DND-41 (cell line): ENCODE results near the gene TMEM115.

ENCODE experiments used
- ATAC-seq: fragments of 200-7000 bp; cut with Tn5 transposase; 3 replicates; pipeline ENCODE4 v1.9.1; 2021; ENCODE audit warnings: low read depth; ENCODE audit not compliant: insufficient read depth
- DNase-seq: peaks from one replicate; pipeline ENCODE4 v3.0.0-alpha.2; 2020
- H2AFZ ChIP-seq: 2 replicates; pipeline ENCODE4 v1.6.0; 2012; ENCODE audit warnings: low read depth, low read length
- H3K27ac ChIP-seq: 2 replicates; pipeline ENCODE4 v1.5.1; 2012; ENCODE audit warnings: low read length, inconsistent platforms
- H3K27me3 ChIP-seq: fragments of 200-600 bp; sonication (generic); 2 replicates; pipeline ENCODE4 v1.6.0; 2012; ENCODE audit warnings: low read length, mild to moderate bottlenecking, inconsistent platforms; ENCODE audit not compliant: insufficient read depth, poor library complexity
- H3K36me3 ChIP-seq: 2 replicates; pipeline ENCODE4 v1.5.1; 2012; ENCODE audit warnings: low read length, inconsistent platforms; ENCODE audit not compliant: insufficient read depth
- H3K4me1 ChIP-seq: 2 replicates; pipeline ENCODE4 v1.5.1; 2012; ENCODE audit warnings: mild to moderate bottlenecking, low read length; ENCODE audit not compliant: insufficient read depth
- H3K4me2 ChIP-seq: 2 replicates; pipeline ENCODE4 v1.6.0; 2012; ENCODE audit warnings: mild to moderate bottlenecking, moderate library complexity, low read length, inconsistent platforms; ENCODE audit not compliant: insufficient read depth
- H3K4me3 ChIP-seq, 2 experiments: fragments of 200-600 bp in 1 of 2; shearing (Covaris generic) in 1 of 2; 2 replicates each; pipeline ENCODE4 v1.5.1; 2012 to 2016; ENCODE audit warnings: inconsistent platforms in 2 of 2, low read length in 2 of 2, mild to moderate bottlenecking in 2 of 2, low read depth in 1 of 2, moderate library complexity in 1 of 2
- H3K79me2 ChIP-seq: 2 replicates; pipeline ENCODE4 v1.6.0; 2012; ENCODE audit warnings: low read length, inconsistent platforms; ENCODE audit not compliant: insufficient read depth
- H3K9ac ChIP-seq: 2 replicates; pipeline ENCODE4 v1.6.0; 2012; ENCODE audit warnings: low read depth, mild to moderate bottlenecking, inconsistent platforms, low read length, moderate library complexity
- H3K9me3 ChIP-seq: 2 replicates; pipeline ENCODE4 v1.5.1; 2012; ENCODE audit warnings: low read length, moderate library complexity, mild to moderate bottlenecking, inconsistent platforms; ENCODE audit not compliant: insufficient read depth, severe bottlenecking
- H4K20me1 ChIP-seq: 2 replicates; pipeline ENCODE4 v1.6.0; 2012; ENCODE audit warnings: low read length; ENCODE audit not compliant: insufficient read depth
- EZH2 ChIP-seq: IDR thresholded peaks from 3 replicates; pipeline ENCODE4 v1.6.1; 2012; ENCODE audit warnings: borderline replicate concordance, low read depth, mild to moderate bottlenecking, moderate library complexity, low read length, inconsistent platforms; ENCODE audit not compliant: severe bottlenecking
- TF ChIP-seq, protein P1 (sequence below): IDR thresholded peaks from 2 replicates; pipeline ENCODE4 v1.5.1; 2012; ENCODE audit warnings: borderline replicate concordance, low read length, moderate library complexity, mild to moderate bottlenecking; ENCODE audit not compliant: poor library complexity, severe bottlenecking; ENCODE audit errors: extremely low read depth

The TMEM115 gene

DNA sequence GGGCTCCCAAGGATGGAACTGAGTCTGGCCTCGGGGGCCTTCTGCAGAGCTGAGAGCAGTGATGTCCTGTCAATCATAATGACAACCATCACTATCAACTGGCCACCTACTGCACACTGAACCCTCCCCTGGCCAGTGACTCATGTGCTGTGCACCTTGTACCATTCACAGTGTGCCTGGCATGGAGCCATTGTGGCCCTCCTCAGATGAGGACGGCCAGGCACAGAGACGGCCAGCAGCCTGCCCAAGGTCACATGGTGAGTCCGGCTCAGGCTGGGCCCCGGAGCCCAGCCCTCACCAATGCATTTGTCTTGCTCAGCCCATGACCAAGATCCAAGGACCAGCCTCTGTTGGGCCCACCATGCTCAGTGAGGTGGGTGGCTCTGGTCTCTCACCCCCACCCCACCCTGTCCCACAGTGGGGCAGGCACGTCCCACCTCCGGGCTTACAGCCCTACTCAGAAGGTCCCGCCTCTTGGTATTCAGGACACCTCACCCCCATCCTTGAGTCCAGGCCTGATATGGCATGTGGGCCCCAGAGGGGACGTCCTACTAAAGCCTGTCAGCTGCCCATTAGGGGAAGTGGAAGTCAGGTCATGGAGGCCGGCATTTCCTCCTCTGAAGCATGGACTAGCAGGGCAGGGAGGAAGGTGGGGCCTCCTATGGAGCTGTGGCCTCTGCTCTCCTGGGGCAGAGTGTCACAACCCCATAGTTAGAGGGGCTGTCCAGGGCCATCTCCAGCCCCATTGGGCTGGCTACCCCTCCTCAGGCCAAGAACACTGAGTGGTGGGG lies 35.9 kb upstream of the TMEM115 start:
- Histone ChIP-seq H3K27me3 (peaks cover 3% of the 10 kb centered on the region), H3K4me2 (no peak overlapping the region), H3K4me3 (no peak overlapping the region), H3K4me1 (no peaks in the 10 kb centered on the region), H3K36me3 (no peaks in the 10 kb centered on the region), H4K20me1 (peaks cover 6% of the 10 kb centered on the region; the same call in 1 of the 2 replicates), H3K27ac (no peak overlapping the region), H2AFZ (no peak overlapping the region), H3K79me2 (no peaks in the 10 kb centered on the region), H3K9me3 (no peaks in the 10 kb centered on the region), H3K9ac (no peak overlapping the region)
- ATAC-seq: no peak
- TF ChIP-seq, protein P1, sequence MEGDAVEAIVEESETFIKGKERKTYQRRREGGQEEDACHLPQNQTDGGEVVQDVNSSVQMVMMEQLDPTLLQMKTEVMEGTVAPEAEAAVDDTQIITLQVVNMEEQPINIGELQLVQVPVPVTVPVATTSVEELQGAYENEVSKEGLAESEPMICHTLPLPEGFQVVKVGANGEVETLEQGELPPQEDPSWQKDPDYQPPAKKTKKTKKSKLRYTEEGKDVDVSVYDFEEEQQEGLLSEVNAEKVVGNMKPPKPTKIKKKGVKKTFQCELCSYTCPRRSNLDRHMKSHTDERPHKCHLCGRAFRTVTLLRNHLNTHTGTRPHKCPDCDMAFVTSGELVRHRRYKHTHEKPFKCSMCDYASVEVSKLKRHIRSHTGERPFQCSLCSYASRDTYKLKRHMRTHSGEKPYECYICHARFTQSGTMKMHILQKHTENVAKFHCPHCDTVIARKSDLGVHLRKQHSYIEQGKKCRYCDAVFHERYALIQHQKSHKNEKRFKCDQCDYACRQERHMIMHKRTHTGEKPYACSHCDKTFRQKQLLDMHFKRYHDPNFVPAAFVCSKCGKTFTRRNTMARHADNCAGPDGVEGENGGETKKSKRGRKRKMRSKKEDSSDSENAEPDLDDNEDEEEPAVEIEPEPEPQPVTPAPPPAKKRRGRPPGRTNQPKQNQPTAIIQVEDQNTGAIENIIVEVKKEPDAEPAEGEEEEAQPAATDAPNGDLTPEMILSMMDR: no peak
- no peak for TF ChIP-seq EZH2
- DNase-seq: no peak

DNA sequence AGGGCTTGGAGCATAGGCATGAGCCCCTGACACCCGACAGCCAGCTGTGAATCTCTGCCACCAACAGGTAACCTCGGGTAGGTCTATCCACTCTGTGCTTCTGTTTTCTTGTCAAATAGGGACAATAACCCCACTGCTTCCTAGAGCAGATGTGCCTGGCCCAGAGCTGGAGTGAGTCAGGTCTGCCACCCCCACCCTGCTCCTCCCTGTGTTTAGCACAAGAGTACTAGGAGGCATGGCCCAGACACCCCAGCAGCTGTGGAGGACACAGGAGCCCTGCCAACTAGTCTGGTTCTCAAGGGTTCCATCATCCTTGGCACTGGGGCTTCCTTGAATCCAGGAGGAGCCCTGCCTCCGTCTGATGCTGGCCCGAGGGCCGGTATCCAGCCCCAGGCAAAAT lies 33.7 kb upstream of the TMEM115 start:
- Histone ChIP-seq H3K79me2 (no peaks in the 10 kb centered on the region), H3K4me3 (no peak overlapping the region), H3K4me1 (no peaks in the 10 kb centered on the region), H3K27ac (no peak overlapping the region), H3K4me2 (no peak overlapping the region), H3K9me3 (no peaks in the 10 kb centered on the region), H4K20me1 (peaks cover 3% of the 10 kb centered on the region; the same call in 1 of the 2 replicates), H3K36me3 (no peaks in the 10 kb centered on the region), H2AFZ (no peak overlapping the region), H3K27me3 (no peaks in the 10 kb centered on the region), H3K9ac (no peak overlapping the region)
- TF ChIP-seq EZH2: no peak
- TF ChIP-seq, protein P1: no peak
- no peak for DNase-seq
- no peak for ATAC-seq

DNA sequence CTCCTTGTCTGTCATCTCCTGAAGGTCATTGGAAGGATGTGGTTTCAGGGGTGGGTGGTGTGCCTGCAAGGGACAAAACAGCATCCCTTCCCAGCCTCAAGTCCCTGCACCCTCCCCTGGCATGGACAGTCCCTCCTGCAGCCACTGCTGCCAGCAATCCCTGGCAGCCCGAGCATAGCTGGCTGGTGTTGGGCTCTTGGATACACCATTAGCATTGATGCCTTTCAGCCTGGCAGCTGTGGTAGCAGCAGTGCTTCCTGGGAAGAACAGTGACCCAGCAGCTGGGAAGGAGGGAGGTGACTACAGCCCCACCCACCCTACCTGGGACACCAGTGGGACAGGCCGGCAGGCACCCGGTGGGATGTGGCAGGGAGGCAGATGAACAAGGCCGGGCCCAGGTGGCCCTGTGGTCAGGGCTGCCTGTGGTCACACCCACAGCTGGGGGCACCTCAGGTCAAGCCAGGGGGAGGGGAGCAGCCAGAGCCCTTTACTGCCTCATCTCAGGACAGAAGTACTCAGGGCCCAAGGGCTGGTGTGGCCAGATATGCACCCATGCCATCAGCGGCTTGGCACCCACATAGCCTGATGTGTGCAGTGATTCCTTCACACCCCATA lies 32.9 kb upstream of the TMEM115 start:
- no peak overlapping the region for H3K27ac ChIP-seq
- no peaks in the 10 kb centered on the region for H3K9me3 ChIP-seq
- no peak for TF ChIP-seq EZH2
- TF ChIP-seq, protein P1: no peak
- H3K36me3 ChIP-seq: no peaks in the 10 kb centered on the region
- DNase-seq: no peak
- no peak overlapping the region for H2AFZ ChIP-seq
- H3K4me1 ChIP-seq: no peaks in the 10 kb centered on the region
- no peak overlapping the region for H3K4me3 ChIP-seq
- H3K9ac ChIP-seq: no peak overlapping the region
- H3K79me2 ChIP-seq: no peaks in the 10 kb centered on the region
- H4K20me1 ChIP-seq: peaks cover 3% of the 10 kb centered on the region; the same call in 1 of the 2 replicates
- H3K27me3 ChIP-seq: no peaks in the 10 kb centered on the region
- no peak for ATAC-seq
- no peak overlapping the region for H3K4me2 ChIP-seq
